Keratinocyte (primary cell): ENCODE data around the gene CGN.

ENCODE experiments used
- EZH2 ChIP-seq: IDR thresholded peaks from one replicate; pipeline ENCODE4 v1.6.1; 2012; ENCODE audit warnings: inconsistent platforms, mild to moderate bottlenecking, low read length, moderate library complexity
- TF ChIP-seq, protein P1 (sequence below), 3 experiments: IDR thresholded peaks in 1 of 3; conservative IDR thresholded peaks in 1 of 3; optimal IDR thresholded peaks in 1 of 3; 2 replicates in 2 of 3; 3 replicates in 1 of 3; pipeline versions ENCODE3 to v1.5.1; 2011; ENCODE audit warnings: low read length in 3 of 3, mild to moderate bottlenecking in 3 of 3, moderate library complexity in 2 of 3, control low read depth in 1 of 3, inconsistent platforms in 1 of 3; ENCODE audit not compliant: insufficient read depth in 2 of 3; ENCODE audit errors: extremely low read depth in 1 of 3

DNA sequence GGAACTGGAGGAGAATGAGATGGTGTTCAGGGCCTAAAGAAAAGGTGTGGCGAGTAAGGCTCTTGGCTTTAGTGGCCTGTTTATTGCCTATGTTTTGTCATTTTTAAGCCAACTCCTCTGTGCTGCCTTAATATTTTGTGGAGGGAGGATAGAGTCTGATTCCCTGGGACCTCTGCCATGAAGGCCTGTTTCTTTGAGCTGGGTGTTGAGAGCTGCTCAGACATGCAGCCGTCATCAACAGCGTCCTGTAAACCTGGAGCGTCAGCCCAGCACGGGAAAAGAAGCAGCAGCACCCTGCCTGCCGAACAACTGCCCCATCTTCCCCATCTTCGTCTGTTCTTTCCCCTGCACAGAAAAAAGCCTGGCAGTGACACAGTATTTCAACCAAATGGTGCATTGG lies 73.6 kb downstream of the CGN start:
- no peak for TF ChIP-seq EZH2
- TF ChIP-seq, protein P1, sequence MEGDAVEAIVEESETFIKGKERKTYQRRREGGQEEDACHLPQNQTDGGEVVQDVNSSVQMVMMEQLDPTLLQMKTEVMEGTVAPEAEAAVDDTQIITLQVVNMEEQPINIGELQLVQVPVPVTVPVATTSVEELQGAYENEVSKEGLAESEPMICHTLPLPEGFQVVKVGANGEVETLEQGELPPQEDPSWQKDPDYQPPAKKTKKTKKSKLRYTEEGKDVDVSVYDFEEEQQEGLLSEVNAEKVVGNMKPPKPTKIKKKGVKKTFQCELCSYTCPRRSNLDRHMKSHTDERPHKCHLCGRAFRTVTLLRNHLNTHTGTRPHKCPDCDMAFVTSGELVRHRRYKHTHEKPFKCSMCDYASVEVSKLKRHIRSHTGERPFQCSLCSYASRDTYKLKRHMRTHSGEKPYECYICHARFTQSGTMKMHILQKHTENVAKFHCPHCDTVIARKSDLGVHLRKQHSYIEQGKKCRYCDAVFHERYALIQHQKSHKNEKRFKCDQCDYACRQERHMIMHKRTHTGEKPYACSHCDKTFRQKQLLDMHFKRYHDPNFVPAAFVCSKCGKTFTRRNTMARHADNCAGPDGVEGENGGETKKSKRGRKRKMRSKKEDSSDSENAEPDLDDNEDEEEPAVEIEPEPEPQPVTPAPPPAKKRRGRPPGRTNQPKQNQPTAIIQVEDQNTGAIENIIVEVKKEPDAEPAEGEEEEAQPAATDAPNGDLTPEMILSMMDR (optimal IDR thresholded peaks at IDR 0.05 in 1 of 3, IDR thresholded peaks at IDR 0.05 in 1 of 3, conservative IDR thresholded peaks at IDR 0.05 in 1 of 3; ENCODE audit: extremely low read depth in 1 of 3, insufficient read depth in 2 of 3, low read length in 3 of 3) = no peak
